MCF 10A (cell line): ENCODE data around the gene SEMA3G. TPM values are rescaled to one million over a fixed set of nuclear protein-coding genes. Genes with fewer than 3 reads are reported as not detected.

Source experiments
- Bru-seq: library from RNA; stranded (reverse); fragments of 400-500 nt; gene quantifications from one replicate; lab custom pipeline; 2021; lab: Mats Ljungman, UMichigan
- BruChase-seq, 2 experiments: library from RNA; stranded (reverse); fragments of 400-500 nt; gene quantifications; one replicate each; lab custom pipeline; 2021; lab: Mats Ljungman, UMichigan
- BruUV-seq: library from RNA; stranded (reverse); fragments of 400-500 nt; replicated peaks from 2 replicates; lab custom pipeline; 2021; lab: Mats Ljungman, UMichigan
- CTCF ChIA-PET: fragments of 300-600 bp; sonication (Branson Sonifier 250); formaldehyde crosslinking; extraction: SDS; loops from one replicate; lab custom pipeline; 2021; ENCODE audit warnings: antibody characterized with exemption, inconsistent platforms; lab: Yijun Ruan, JAX
- POLR2A ChIA-PET: fragments of 300-600, 350-650 bp; sonication (Branson Sonifier 250); formaldehyde crosslinking; extraction: SDS; loops from one replicate; lab custom pipeline; 2020; ENCODE audit warnings: antibody characterized with exemption, inconsistent platforms; lab: Yijun Ruan, JAX
- DNase-seq: peaks from one replicate; pipeline ENCODE4 v3.0.0-alpha.2; 2018; ENCODE audit not compliant: unreplicated experiment
- H3K27ac Mint-ChIP-seq: one replicate; pipeline ENCODE4 v1.8.0; 2022; ENCODE audit warnings: mild to moderate bottlenecking, low read depth, mixed read lengths; ENCODE audit not compliant: unreplicated experiment
- H3K27me3 Mint-ChIP-seq: one replicate; pipeline ENCODE4 v1.8.0; 2022; ENCODE audit warnings: mixed read lengths; ENCODE audit not compliant: insufficient read depth, unreplicated experiment
- H3K36me3 Mint-ChIP-seq: one replicate; pipeline ENCODE4 v1.8.0; 2022; ENCODE audit warnings: mild to moderate bottlenecking, moderate library complexity, mixed read lengths; ENCODE audit not compliant: insufficient read depth, unreplicated experiment
- H3K4me1 Mint-ChIP-seq: one replicate; pipeline ENCODE4 v1.8.0; 2022; ENCODE audit warnings: mixed read lengths; ENCODE audit not compliant: insufficient read depth, unreplicated experiment
- H3K4me3 Mint-ChIP-seq: one replicate; pipeline ENCODE4 v1.8.0; 2022; ENCODE audit warnings: mild to moderate bottlenecking, moderate library complexity, mixed read lengths; ENCODE audit not compliant: unreplicated experiment
- H3K9me3 Mint-ChIP-seq: one replicate; pipeline ENCODE4 v1.8.0; 2022; ENCODE audit warnings: mixed read lengths; ENCODE audit not compliant: unreplicated experiment
- CTCF ChIP-seq: fragments of 200-600 bp; IDR thresholded peaks from one replicate; pipeline ENCODE4 v1.8.0; 2022; ENCODE audit warnings: antibody characterized with exemption, mild to moderate bottlenecking; ENCODE audit not compliant: unreplicated experiment
- intact Hi-C: fragments of 100-400 bp; cut with micrococcal nuclease; formaldehyde crosslinking; loops from 2 replicates; pipeline ENCODE4 v1.14.1; 2022
- long read RNA-seq: library from polyadenylated mRNA; stranded (forward); transcript quantifications from one replicate; pipeline ENCODE4 v2.0.0, GENCODE V29; 2022
- total RNA-seq: library from RNA; stranded (reverse); gene quantifications from 2 replicates; pipeline ENCODE4 v1.2.3, GENCODE V29; 2022

The SEMA3G gene
- 0.12 TPM in 1 of 2 replicates, not detected in the other for total RNA-seq
- not detected for Bru-seq, nascent RNA
- BruChase-seq, experiment 1, labeled RNA remaining after a 6-hour chase, result not detected
- not detected for BruChase-seq, experiment 2, labeled RNA remaining after a 2-hour chase
- long read RNA-seq, result 0 reads

- TF ChIP-seq CTCF, result peak; percentile 23
- H3K4me1 Mint-ChIP-seq, result no peaks in the 10 kb centered on the region
- ChIA-PET CTCF (interaction anchor here (0.7 to 8.3 kb wide), 6 partner anchors 8 to 1203 kb away, joined by 3 to 278 read pairs (median 3); partner anchors contain the start of gene TNNC1), POLR2A (interaction anchor here (0.5 kb wide), 1 partner anchor 18 kb away, joined by 4 read pairs; no protein-coding TSS in a partner anchor)
- no peaks in the 10 kb centered on the region for H3K27me3 Mint-ChIP-seq
- H3K27ac Mint-ChIP-seq, result no peak within 1 kb of the TSS
- H3K4me3 Mint-ChIP-seq, result no peak within 1 kb of the TSS
- intact Hi-C loops, result loop anchor here (10.0 kb wide), 1 partner anchor 210 kb away; the partner anchor contains the start of gene TWF2
- H3K9me3 Mint-ChIP-seq, result no peaks in the 10 kb centered on the region
- BruUV-seq, result no TSS peak
- H3K36me3 Mint-ChIP-seq, result peaks cover 6% of the 10 kb centered on the region
- DNase-seq, result peak; percentile 68
These were observed at the start of gene SEMA3G for GRCh38 chr3:52444860-52445793. Gene SEMA3G, minus strand, starts transcription at chr3:52445103. Its CDS starts 76 bp downstream, at chr3:52445027.

GRCh38 chr3:52494445-52494844 lies 49.5 kb upstream of the SEMA3G start:
- Mint-ChIP-seq H3K27me3 (no peaks in the 10 kb centered on the region), H3K27ac (peak overlapping the region; percentile 5), H3K9me3 (no peaks in the 10 kb centered on the region), H3K36me3 (peaks cover 22% of the 10 kb centered on the region), H3K4me1 (no peaks in the 10 kb centered on the region), H3K4me3 (no peak overlapping the region)
- TF ChIP-seq CTCF, result no peak
- ChIA-PET POLR2A (interaction anchor here (0.8 kb wide), 1 partner anchor 38 kb away, joined by 3 read pairs; no protein-coding TSS in a partner anchor), CTCF (interaction anchor here (0.7 kb wide), 1 partner anchor 33 kb away, joined by 3 read pairs; no protein-coding TSS in a partner anchor)
- intact Hi-C loops, result no loop called here
- DNase-seq, result no peak
- no TSS peak for BruUV-seq

GRCh38 chr3:52493232-52494017 lies 48.5 kb upstream of the SEMA3G start:
- BruUV-seq, result no TSS peak
- intact Hi-C loops, result no loop called here
- CTCF ChIA-PET, result interaction anchor here (0.7 kb wide), 1 partner anchor 32 kb away, joined by 3 read pairs; no protein-coding TSS in a partner anchor

More at GRCh38 chr3:52493232-52494017, 48.5 kb upstream of the SEMA3G start:
- Mint-ChIP-seq H3K36me3 (peaks cover 29% of the 10 kb centered on the region), H3K27me3 (no peaks in the 10 kb centered on the region), H3K4me3 (no peak overlapping the region), H3K4me1 (no peaks in the 10 kb centered on the region), H3K9me3 (no peaks in the 10 kb centered on the region), H3K27ac (no peak overlapping the region)
- POLR2A ChIA-PET, result interaction anchor here (0.7 kb wide), 2 partner anchors 12 to 18 kb away, joined by 3 read pairs; no protein-coding TSS in a partner anchor
- TF ChIP-seq CTCF, result no peak
- peak; percentile 22 for DNase-seq
